NCI-H748 treated with DMSO at 0.1 percent for 48 hours (cell line): Measurements from ENCODE around the gene PCYT2.
"Not testable (repeated sequence)": the region's sequence is repeated elsewhere in the genome, so short reads cannot be mapped to it uniquely, and the experiment has no call there.

Experiments used
- DNase-seq: peaks from one replicate; lab custom pipeline; 2025; lab: John Stamatoyannopoulos, UW

The PCYT2 gene

DNA sequence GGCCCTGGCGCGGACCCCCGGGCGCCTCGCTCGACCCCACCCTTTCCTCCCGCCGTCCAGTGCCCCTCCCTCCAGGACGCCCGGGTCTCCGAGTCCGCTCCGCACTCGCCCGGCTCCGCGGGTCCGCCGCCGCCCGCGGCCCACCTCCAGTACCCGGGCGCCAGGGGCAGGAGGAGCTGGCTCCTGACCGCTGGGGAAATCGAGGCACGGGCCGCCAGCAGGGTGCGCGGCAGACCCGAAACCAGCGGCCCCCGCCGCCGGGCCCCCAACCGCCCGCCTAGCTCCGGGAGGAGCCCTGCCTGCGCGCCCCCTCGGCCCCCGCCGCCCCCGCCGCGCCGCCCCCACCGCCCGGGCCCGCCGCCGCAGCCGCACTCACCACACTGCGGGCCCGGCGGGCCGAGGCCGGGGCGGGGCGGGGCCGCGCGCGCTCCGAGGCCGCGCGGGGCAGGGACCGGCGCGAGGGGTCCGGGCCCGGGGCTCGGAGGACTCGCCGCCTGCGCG lies 16.0 kb upstream of the PCYT2 start:
- no peak for DNase-seq

GRCh38 chr17:81926451-81927151 lies 15.4 kb upstream of the PCYT2 start:
- no peak for DNase-seq

DNA sequence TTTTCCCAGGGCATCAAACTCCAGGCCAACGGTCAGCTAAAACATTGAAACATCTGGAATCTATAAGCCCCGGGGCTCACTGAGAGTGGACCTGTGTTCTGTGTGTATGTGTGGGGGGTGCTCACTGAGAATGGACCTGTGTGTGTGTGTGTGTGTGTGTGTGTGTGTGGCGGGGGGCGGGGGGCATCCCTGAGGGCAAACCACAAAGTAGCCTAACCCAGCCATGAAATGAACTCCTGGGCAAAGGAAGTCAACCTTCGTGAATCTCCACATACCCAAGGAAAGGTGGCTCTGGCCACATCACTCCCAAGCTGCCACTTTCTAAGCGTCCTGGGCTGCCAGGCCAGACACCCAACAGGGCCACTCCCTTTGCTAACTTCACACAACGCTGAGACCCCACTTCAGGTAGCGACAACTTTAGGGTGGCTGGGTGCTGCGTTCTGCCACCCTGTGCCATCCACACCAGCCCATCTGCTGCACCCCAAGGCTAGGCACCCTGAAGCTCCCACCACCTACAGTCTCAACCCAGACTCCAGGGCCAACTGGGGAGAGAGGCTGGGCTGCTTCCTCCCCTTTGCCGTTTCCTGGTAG lies 14.8 kb upstream of the PCYT2 start:
- DNase-seq: no peak

GRCh38 chr17:81924557-81925532 lies 13.6 kb upstream of the PCYT2 start:
- DNase-seq: no peak

GRCh38 chr17:81923302-81924260 lies 12.4 kb upstream of the PCYT2 start:
- DNase-seq: no peak

DNA sequence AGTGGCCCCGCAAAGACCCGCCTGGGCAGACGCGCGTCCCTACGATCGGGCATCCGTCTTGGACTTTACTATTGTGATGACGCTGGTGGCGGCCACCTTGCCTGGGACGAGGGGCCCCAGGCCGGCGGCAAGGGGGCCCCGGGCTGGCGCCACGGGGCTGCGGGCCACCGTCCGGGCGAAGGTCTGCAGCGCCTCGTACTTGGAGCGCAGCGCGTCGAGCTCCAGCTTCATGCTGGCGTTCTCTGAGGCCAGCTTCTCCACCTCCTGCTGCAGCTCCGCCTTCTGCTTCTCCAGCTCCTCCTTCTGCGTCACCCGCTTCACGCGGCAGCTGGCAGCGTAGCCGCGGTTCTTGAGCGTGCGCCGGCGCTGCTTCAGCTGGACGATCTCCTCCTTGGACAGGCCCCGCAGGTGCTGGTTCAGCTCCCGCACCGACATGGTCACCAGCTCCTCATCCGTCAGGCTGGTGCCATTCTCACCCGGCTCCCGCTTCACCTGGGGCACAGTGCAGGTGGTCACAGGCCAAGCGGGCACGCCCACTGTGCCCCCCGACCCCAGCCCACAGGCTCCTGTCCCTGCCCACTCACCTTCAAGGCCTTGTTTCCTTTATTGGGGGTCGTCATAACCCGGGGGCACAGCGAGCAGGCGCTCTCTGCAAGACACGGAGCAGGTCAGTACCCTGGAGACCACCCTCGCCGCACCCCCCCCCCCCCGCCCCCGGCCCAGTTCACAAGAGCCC lies 11.5 kb upstream of the PCYT2 start:
- no peak for DNase-seq

- DNase-seq: no peak
These were observed 10.9 kb upstream of the PCYT2 start for GRCh38 chr17:81921996-81922565.

DNA sequence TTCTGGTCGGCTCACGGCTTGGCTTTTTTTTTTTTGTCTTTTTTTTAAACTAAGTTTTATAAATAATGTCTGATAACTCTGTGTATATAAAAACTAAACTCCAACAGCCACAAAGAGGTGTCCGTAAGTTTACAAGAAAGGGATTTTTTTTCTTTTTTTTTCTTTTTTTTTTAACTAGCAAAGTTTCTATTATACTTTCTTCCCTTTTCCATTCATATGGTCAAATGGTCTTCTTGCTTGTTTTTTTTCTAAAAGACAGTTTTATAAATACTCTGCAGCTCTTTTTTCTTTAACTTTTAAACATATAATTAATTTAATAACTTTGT lies 10.3 kb upstream of the PCYT2 start:
- no peak for DNase-seq

DNA sequence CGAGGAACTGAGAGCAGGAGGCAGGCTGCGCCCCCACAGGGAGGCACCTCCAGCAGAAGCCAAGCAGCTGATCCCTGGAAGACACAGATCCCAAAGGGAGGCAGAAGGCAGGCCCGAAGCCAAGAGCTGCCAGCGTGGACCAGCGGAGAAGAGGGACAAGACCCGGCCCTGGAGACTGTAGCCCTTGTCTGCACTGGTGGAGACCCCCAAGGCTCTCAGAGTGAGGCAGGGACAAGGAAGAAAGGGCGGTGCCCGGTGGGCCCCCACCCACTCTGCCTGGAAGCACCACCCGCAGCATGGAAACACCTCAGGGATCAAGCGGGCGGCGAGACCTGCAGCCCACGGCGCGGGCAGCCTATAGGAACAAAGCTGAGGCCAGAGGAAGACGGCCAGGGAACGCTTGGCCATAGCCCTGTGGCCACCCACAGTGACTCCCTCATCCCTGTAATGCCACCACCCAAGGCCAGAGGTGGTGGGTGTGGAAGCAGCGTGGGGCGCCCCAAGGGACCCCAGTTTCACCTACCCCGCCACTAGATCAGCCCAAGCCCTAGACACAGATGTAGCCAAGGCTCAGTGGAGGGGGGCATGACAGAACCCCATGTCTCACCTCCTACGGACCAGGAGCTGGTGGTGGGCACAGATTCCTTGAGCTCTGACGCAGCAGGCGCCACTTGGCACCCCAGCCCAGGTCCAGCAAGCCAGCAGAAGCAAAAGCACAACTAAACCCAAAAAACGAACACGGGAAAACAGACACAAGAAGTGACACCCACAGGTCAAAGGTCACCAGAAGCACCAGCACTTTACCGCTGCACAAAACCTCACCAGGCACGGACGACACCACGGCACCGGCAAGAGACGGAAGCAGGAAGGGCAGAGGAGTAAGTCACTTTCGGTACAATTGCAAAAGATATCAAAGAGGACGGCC lies 9.7 kb upstream of the PCYT2 start:
- DNase-seq: no peak

GRCh38 chr17:81918832-81919545 lies 7.8 kb upstream of the PCYT2 start:
- DNase-seq: no peak

GRCh38 chr17:81918333-81918669 lies 7.1 kb upstream of the PCYT2 start:
- DNase-seq: not testable (repeated sequence)

DNA sequence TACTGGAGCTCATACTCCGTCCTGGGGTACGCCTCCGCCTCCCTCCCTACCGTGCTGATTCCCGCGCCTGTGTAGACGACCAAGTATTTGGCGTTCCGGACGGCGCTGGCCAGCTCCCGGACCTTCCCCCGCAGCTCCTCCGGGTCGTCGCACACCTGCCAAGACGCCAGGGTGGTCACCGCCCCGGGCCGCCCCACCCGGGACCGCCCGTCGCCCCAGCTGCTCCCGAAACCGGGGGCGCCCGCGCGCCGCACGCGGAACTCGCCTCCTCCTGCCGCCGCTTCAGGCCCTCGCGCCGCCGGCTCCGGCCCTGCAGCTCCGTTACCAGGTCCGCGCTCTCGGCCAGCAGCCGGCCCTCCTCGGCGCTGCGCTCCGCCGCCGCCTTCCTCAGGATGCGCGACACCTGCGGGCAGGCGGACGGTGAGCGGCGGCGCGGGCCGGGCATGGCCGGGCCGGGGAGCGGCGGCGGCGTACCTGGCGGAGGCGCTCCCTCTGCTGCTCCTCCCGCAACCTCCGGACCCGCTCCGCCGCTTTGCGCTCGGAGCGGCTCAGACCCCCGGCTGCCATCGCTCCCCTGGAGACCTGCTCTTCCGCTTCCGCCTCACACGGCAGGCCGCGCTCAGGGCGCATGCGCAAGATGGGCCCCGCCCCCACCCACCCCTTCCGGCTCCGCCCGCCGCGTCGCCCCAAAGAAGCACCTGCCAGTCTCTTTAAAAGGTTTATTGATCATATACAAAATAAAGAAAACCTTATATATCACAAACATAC lies 6.5 kb upstream of the PCYT2 start, which contains the start of gene SIRT7:
SIRT7 (minus strand) TSS at position 612 of the 768 bp plus-strand sequence; CDS start at position 567, 45 bp downstream.
- DNase-seq: peak; percentile 59

DNA sequence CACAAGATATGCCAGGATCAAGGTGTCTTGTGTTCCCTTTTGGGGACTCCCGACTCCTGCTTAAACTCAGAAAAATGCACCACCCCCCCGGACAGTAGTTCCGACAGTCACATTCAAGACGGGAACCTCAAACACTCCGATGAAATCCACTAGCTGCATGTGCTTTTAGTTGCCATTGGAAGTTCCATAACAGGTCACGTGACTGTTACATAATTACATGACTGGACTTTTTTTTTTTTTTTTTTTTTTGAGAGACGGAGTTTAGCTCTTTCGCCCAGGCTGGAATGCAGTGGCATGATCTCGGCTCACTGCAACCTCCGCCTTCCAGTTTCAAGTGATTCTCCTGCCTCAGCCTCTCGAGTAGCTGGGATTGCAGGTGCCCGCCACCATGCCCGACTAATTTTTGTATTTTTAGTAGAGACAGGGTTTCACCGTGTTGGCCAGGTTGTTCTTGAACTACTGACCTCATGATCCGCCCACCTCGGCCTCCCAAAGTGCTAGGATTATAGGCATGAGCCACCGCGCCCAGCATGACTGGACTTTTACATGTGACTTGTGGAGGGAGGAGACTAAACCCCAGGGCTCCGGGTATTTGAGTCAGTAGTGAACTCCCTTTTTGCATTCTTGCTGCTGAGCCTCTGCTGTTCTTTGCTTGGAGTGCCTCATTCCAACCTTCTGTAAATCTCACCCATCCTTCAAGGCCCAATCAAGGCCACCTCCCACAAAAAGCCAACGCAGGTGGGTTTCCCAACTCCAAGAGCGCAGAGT lies 5.2 kb upstream of the PCYT2 start:
- no peak for DNase-seq

DNA sequence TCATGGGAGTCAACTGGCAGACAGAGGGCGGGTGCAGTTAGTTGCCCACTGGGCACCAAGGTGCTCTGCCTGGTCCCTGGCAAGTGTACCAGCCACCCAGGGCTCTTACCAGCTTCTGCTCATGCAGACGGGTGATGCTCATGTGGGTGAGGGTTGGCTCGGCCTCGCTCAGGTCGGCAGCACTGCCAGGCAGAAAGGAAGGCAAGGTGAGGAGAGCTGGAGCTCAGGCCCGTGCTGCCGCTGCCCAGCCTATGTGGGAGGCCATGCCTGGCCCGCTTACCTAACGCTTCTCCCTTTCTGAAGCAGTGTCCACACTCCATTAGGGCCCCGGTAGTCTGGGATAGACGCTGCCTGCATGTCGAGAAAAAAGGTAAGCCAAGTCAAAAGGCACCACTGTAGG lies 4.1 kb upstream of the PCYT2 start:
- DNase-seq: no peak

DNA sequence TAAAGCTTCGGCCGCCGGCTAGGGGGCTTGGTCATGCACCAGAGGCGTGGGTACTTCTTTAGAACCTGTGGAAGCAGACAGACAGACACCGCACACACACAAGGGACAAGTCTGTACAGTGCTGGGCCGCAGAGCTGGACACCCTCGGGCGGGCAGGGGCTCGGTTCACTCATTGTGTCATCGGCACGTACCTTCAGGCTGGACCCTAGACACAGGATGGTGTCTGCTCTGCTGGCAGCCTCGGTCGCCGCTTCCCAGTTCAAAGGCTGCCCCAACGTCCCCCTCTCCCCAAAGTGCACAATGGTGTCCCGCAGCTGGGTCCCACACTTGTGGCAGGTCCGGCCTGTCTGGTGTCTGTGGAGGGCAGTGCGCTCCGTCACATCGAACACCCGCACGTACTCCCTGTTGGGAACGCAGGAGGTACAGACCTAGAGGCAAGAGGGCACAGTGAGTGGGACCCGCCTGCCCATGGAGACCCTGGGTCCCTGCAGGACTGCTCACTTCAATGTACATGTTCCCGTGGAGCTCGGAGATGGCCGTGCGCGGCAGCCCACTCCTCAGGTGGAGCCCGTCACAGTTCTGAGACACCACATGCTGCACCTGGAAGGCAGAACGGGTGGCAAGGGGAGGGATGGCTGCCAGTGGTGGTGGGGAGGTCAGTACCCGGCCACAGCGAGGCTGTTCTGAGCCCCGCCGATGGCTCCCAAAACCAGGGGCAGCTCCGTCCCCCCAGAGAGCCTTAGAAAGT lies 3.1 kb upstream of the PCYT2 start:
- DNase-seq: no peak

DNA sequence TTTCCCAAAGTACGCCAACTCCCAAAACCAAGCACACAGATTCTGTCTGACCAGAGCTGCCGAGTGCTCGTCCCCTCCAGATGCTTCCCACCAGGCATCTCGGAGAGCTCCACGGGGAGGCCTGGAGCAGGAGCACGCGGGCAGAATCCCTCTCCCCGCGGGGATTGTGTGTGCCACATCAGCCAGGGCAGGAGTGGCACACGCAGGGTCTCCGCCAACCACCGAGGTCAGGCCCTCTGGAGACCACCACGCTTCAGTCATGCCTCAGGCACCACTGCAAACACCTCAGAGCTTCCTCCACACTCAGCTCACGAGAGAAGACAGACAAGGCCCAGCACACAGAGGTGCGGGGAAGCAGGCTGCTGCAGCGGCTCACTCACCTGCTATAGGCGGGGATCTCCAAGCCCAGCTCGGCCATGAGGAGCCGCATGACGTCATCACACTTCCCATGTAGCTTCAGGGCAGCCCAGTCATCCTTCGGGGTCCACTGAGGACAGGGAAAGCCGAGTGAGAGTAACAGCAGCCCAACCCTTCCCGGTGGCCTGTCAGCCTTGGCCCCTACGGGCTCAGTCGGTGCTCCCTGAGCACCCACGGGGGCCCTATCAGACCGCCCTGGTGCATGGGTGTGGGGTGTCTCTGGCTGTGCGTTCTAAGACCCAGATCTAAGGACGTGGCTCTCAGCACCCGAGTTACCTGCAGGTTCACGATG lies 2.3 kb upstream of the PCYT2 start:
- DNase-seq: no peak
